Mesendoderm (in vitro differentiated cells): ENCODE measurements around the gene CDC26.
A peak's percentile ranks its signal among the peaks of the same experiment; 100 is the strongest.

ENCODE experiments used
- DNase-seq: peaks from one replicate; pipeline ENCODE4 v3.0.0; 2013
- H2AK5ac ChIP-seq: 2 replicates; pipeline ENCODE4 v1.6.1; 2013; ENCODE audit warnings: low read length, inconsistent platforms
- H2BK120ac ChIP-seq: 2 replicates; pipeline ENCODE4 v1.6.1; 2013; ENCODE audit warnings: low read depth, mild to moderate bottlenecking, low read length, moderate library complexity, mixed read lengths
- H2BK15ac ChIP-seq: replicated peaks from 2 replicates; pipeline ENCODE4 v1.6.1; 2013; ENCODE audit warnings: low read depth, mild to moderate bottlenecking, moderate library complexity
- H2BK5ac ChIP-seq: 2 replicates; pipeline ENCODE4 v1.6.1; 2013; ENCODE audit warnings: low read length, inconsistent platforms
- H3K18ac ChIP-seq: 2 replicates; pipeline ENCODE4 v1.6.1; 2013; ENCODE audit warnings: mild to moderate bottlenecking, low read length, mixed read lengths
- H3K23ac ChIP-seq: one replicate; pipeline ENCODE4 v1.6.1; 2013; ENCODE audit warnings: low read length
- H3K27ac ChIP-seq: 2 replicates; pipeline ENCODE4 v1.5.1; 2013; ENCODE audit warnings: low read depth, mild to moderate bottlenecking, inconsistent platforms, low read length, moderate library complexity
- H3K27me3 ChIP-seq: 2 replicates; pipeline ENCODE4 v1.6.1; 2013; ENCODE audit warnings: low read length, control low read depth, mild to moderate bottlenecking, inconsistent platforms; ENCODE audit not compliant: insufficient read depth, poor library complexity
- H3K36me3 ChIP-seq: 2 replicates; pipeline ENCODE4 v1.6.1; 2013; ENCODE audit warnings: low read length, inconsistent platforms; ENCODE audit not compliant: control insufficient read depth, insufficient read depth
- H3K4ac ChIP-seq: one replicate; pipeline ENCODE4 v1.6.1; 2013; ENCODE audit warnings: low read depth, mild to moderate bottlenecking, low read length, moderate library complexity
- H3K4me1 ChIP-seq: 2 replicates; pipeline ENCODE4 v1.6.1; 2013; ENCODE audit warnings: low read depth, low read length, inconsistent platforms; ENCODE audit not compliant: control insufficient read depth
- H3K4me2 ChIP-seq: 2 replicates; pipeline ENCODE4 v1.6.1; 2013; ENCODE audit warnings: low read length
- H3K4me3 ChIP-seq: 2 replicates; pipeline ENCODE4 v1.5.1; 2013; ENCODE audit warnings: mild to moderate bottlenecking, low read length
- H3K56ac ChIP-seq: one replicate; pipeline ENCODE4 v1.6.1; 2013; ENCODE audit warnings: low read length
- H3K79me1 ChIP-seq: 2 replicates; pipeline ENCODE4 v1.6.1; 2013; ENCODE audit warnings: low read length, inconsistent platforms
- H3K79me2 ChIP-seq: 2 replicates; pipeline ENCODE4 v1.6.1; 2013; ENCODE audit warnings: mild to moderate bottlenecking, low read length; ENCODE audit not compliant: control insufficient read depth, insufficient read depth
- H3K9ac ChIP-seq: 2 replicates; pipeline ENCODE4 v1.6.1; 2013; ENCODE audit warnings: low read length, inconsistent platforms
- H4K5ac ChIP-seq: one replicate; pipeline ENCODE4 v1.6.1; 2013; ENCODE audit warnings: low read length
- H4K8ac ChIP-seq: one replicate; pipeline ENCODE4 v1.6.1; 2013; ENCODE audit warnings: low read depth, mild to moderate bottlenecking, control low read depth, low read length, moderate library complexity
- WGBS: extraction: QIAGEN DNeasy Blood & Tissue Kit; methylation state at CpG from one replicate; pipeline ENCODE4 v1.1.7; 2013; ENCODE audit warnings: low lambda C conversion rate, missing lambda C conversion rate; ENCODE audit not compliant: insufficient coverage; ENCODE audit errors: extremely low coverage; 5-methylcytosine and 5-hydroxymethylcytosine counted together

Gene CDC26

GRCh38 chr9:113220467-113221002, 54.8 kb downstream of the CDC26 start:
- Histone ChIP-seq H3K4me3 (peak overlapping the region; percentile 95), H3K27me3 (no peaks in the 10 kb centered on the region), H2BK15ac (no peak overlapping the region), H3K4me1 (peaks cover 6% of the 10 kb centered on the region), H3K56ac (peak overlapping the region; percentile 97), H3K4ac (no peak overlapping the region), H3K23ac (no peak overlapping the region), H2AK5ac (no peak overlapping the region), H2BK5ac (no peak overlapping the region), H2BK120ac (no peak overlapping the region), H3K36me3 (no peaks in the 10 kb centered on the region), H4K5ac (no peak overlapping the region), H3K79me2 (peaks cover 10% of the 10 kb centered on the region), H3K4me2 (peak overlapping the region; percentile 93), H3K79me1 (peaks cover 17% of the 10 kb centered on the region), H3K9ac (peak overlapping the region; percentile 82), H4K8ac (no peak overlapping the region), H3K18ac (peak overlapping the region; percentile 63), H3K27ac (peak overlapping the region; percentile 27)
- WGBS: no CpG with 5 or more reads among the region's 11 CpGs
- no peak for DNase-seq

- Histone ChIP-seq H2BK120ac (no peak overlapping the region), H2AK5ac (no peak overlapping the region), H3K4me3 (no peak overlapping the region), H3K79me2 (peaks cover 10% of the 10 kb centered on the region), H3K9ac (peak overlapping the region; percentile 82), H3K36me3 (no peaks in the 10 kb centered on the region), H3K27me3 (no peaks in the 10 kb centered on the region), H3K56ac (no peak overlapping the region), H4K5ac (no peak overlapping the region), H3K4me1 (peaks cover 6% of the 10 kb centered on the region), H2BK5ac (no peak overlapping the region), H4K8ac (no peak overlapping the region), H3K4me2 (no peak overlapping the region), H3K18ac (no peak overlapping the region), H3K27ac (no peak overlapping the region), H3K23ac (no peak overlapping the region), H3K4ac (no peak overlapping the region), H2BK15ac (no peak overlapping the region), H3K79me1 (peaks cover 17% of the 10 kb centered on the region)
- DNase-seq: no peak
- WGBS: no CpG with 5 or more reads among the region's 1 CpG
Measured at GRCh38 chr9:113219969-113220368, 55.4 kb downstream of the CDC26 start.

- Histone ChIP-seq H3K4ac (no peak overlapping the region), H3K4me1 (peaks cover 6% of the 10 kb centered on the region), H3K36me3 (no peaks in the 10 kb centered on the region), H3K27me3 (no peaks in the 10 kb centered on the region), H3K79me2 (peaks cover 10% of the 10 kb centered on the region), H3K4me3 (no peak overlapping the region), H2BK5ac (no peak overlapping the region), H3K9ac (no peak overlapping the region), H4K5ac (no peak overlapping the region), H2BK120ac (no peak overlapping the region), H3K56ac (no peak overlapping the region), H3K4me2 (no peak overlapping the region), H2BK15ac (no peak overlapping the region), H4K8ac (no peak overlapping the region), H3K79me1 (peaks cover 17% of the 10 kb centered on the region), H2AK5ac (no peak overlapping the region), H3K18ac (no peak overlapping the region), H3K27ac (no peak overlapping the region), H3K23ac (no peak overlapping the region)
- no CpG with 5 or more reads among the region's 3 CpGs for WGBS
- DNase-seq: no peak
Measured at GRCh38 chr9:113219186-113219936, 56.0 kb downstream of the CDC26 start.
